Naive thymus-derived CD4-positive, alpha-beta T cell (primary cell): ENCODE data around the gene SHB. TPM values are rescaled to one million over a fixed set of nuclear protein-coding genes. Genes with fewer than 3 reads are reported as not detected.

ENCODE experiments used
- ATAC-seq: fragments of 150-1000 bp; cut with Tn5 transposase; 2 replicates; pipeline ENCODE4 v1.10.0; 2021; ENCODE audit warnings: mild to moderate bottlenecking, moderate library complexity
- CTCF ChIA-PET: fragments of 350-600 bp; sonication (Branson Sonifier 250); formaldehyde crosslinking; loops from one replicate; lab custom pipeline; 2021; ENCODE audit warnings: antibody characterized with exemption; lab: Charles Lee
- POLR2A ChIA-PET: fragments of 350-600 bp; sonication (Branson Sonifier 250); formaldehyde crosslinking; loops from one replicate; lab custom pipeline; 2021; ENCODE audit warnings: antibody characterized with exemption, inconsistent platforms; lab: Charles Lee
- DNase-seq, 9 donors: peaks; one replicate each; pipeline versions ENCODE4 v3.0.0 to v3.0.0-alpha.2; 2020 to 2022; ENCODE audit warnings: mixed read lengths in 1 of 9
- H3K27ac ChIP-seq: one replicate; pipeline ENCODE4 v1.7.0; 2013; ENCODE audit warnings: mild to moderate bottlenecking, low read depth, low read length, moderate library complexity
- H3K27me3 ChIP-seq, 2 donors: one replicate each; pipeline ENCODE4 v1.7.0; 2013; ENCODE audit warnings: low read length in 2 of 2, mild to moderate bottlenecking in 2 of 2, moderate library complexity in 2 of 2; ENCODE audit not compliant: control insufficient read depth in 2 of 2, insufficient read depth in 2 of 2
- H3K36me3 ChIP-seq, 3 experiments: 1 replicate in 2 of 3; 2 replicates in 1 of 3; pipeline ENCODE4 v1.7.0; 2013; ENCODE audit warnings: low read length in 3 of 3, mild to moderate bottlenecking in 3 of 3, moderate library complexity in 1 of 3; ENCODE audit not compliant: insufficient read depth in 3 of 3, control insufficient read depth in 2 of 3
- H3K4me1 ChIP-seq, 2 donors: one replicate each; pipeline ENCODE4 v1.7.0; 2013; ENCODE audit warnings: low read length in 2 of 2, mild to moderate bottlenecking in 2 of 2, moderate library complexity in 1 of 2; ENCODE audit not compliant: control insufficient read depth in 2 of 2, insufficient read depth in 2 of 2
- H3K4me3 ChIP-seq: 2 replicates; pipeline ENCODE4 v1.7.0; 2013; ENCODE audit warnings: mild to moderate bottlenecking, low read length
- H3K9me3 ChIP-seq, 3 experiments: 1 replicate in 2 of 3; 2 replicates in 1 of 3; pipeline ENCODE4 v1.7.0; 2013; ENCODE audit warnings: low read length in 3 of 3; ENCODE audit not compliant: control insufficient read depth in 2 of 3
- H3K27ac Mint-ChIP-seq, 9 donors: one replicate each; pipeline ENCODE4 v1.8.0; 2020 to 2022; ENCODE audit warnings: mixed read lengths in 9 of 9, mild to moderate bottlenecking in 8 of 9, moderate library complexity in 5 of 9, inconsistent platforms in 2 of 9
- H3K27me3 Mint-ChIP-seq, 5 donors: one replicate each; pipeline ENCODE4 v1.8.0; 2021 to 2022; ENCODE audit warnings: mixed read lengths in 5 of 5, mild to moderate bottlenecking in 1 of 5
- H3K36me3 Mint-ChIP-seq, 5 donors: one replicate each; pipeline ENCODE4 v1.8.0; 2020 to 2022; ENCODE audit warnings: mixed read lengths in 5 of 5, mild to moderate bottlenecking in 3 of 5, inconsistent platforms in 1 of 5
- H3K4me1 Mint-ChIP-seq, 7 donors: one replicate each; pipeline ENCODE4 v1.8.0; 2020 to 2022; ENCODE audit warnings: mixed read lengths in 7 of 7, mild to moderate bottlenecking in 3 of 7, inconsistent platforms in 1 of 7
- H3K4me3 Mint-ChIP-seq, 10 donors: one replicate each; pipeline ENCODE4 v1.8.0; 2020 to 2022; ENCODE audit warnings: mild to moderate bottlenecking in 10 of 10, mixed read lengths in 10 of 10, moderate library complexity in 6 of 10, inconsistent platforms in 2 of 10
- H3K9me3 Mint-ChIP-seq, 11 donors: one replicate each; pipeline ENCODE4 v1.8.0; 2020 to 2022; ENCODE audit warnings: mixed read lengths in 11 of 11, mild to moderate bottlenecking in 4 of 11, inconsistent platforms in 1 of 11, moderate library complexity in 1 of 11
- intact Hi-C, 2 donors: fragments of 100-400 bp; cut with micrococcal nuclease; formaldehyde crosslinking; loops; one replicate each; pipeline ENCODE4 v1.15.1; 2023
- polyA plus RNA-seq, 2 donors: library from polyadenylated mRNA; unstranded; fragments of 300-500 nt; fragmentation: Illumina TruSeq; gene quantifications; one replicate each; pipeline ENCODE4 v1.2.3, GENCODE V29; 2021
- total RNA-seq, 6 experiments: library from RNA in 5 of 6; stranded (reverse) in 5 of 6; gene quantifications; 1 replicate in 5 of 6; 2 replicates in 1 of 6; pipeline ENCODE4 v1.2.3 and lab custom pipeline; 2021 to 2026

The SHB gene
- total and polyA plus RNA-seq, 7 experiments from 2014 or later: 0.15 to 2.0 (median 0.68) TPM

DNA sequence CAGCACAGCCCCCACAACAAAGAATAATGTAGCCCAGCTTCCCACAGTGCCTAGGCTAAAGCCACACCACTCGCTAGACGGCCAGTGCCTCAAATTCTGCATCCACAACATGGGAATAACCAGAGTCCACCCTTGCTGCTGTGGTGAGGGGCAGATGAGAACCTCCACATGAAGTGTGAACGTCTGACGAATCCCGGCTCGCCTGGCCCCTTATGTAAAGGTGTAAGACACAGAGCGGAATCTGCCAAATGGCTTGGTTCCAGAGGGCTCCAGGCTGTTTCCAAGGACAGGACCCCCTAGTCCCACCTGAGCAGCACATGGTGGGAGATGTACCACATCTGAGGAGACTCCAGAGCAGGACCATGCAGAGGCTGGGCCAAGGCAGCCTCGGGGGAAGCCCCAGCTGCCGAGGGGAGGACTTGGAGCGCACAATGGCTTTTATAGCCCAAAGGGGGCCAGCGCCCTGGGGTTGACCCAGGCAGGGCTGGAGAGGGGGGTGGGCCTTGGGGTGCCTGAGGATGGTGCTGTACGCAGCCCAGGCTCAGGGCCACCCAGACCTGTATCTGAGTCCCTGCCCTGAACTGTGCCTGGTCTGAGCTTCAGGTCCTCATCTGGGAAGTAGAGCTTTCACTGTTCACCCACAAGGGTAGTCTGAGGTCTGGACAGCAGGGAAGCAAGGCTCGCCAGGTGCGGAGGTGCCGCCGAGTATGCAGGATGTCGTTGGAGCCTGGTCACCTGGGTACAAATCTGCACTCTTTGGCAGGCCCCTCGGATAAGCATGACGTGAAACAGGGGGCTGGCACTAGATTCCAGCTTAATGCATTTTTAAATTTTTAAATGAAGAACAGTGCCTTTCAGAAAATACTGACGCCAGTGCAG, 140.2 kb downstream of the SHB start:
- CTCF ChIA-PET: no interaction called here
- DNase-seq: no peak
- POLR2A ChIA-PET: no interaction called here

GRCh38 chr9:37927601-37928551, 141.2 kb downstream of the SHB start:
- no peaks in the 10 kb centered on the region for H3K36me3 ChIP-seq
- Mint-ChIP-seq H3K27me3 (no peaks in the 10 kb centered on the region), H3K9me3 (no peaks in the 10 kb centered on the region), H3K36me3 (no peaks in the 10 kb centered on the region), H3K27ac (no peak overlapping the region), H3K4me1 (peaks cover 0 to 3% (median 0%) of the 10 kb centered on the region in 7 donors), H3K4me3 (no peak overlapping the region)
- ChIA-PET POLR2A (no interaction called here), CTCF (no interaction called here)
- no peaks in the 10 kb centered on the region for H3K4me1 ChIP-seq
- H3K27ac ChIP-seq: no peak overlapping the region
- H3K27me3 ChIP-seq: no peaks in the 10 kb centered on the region
- intact Hi-C loops: no loop called here
- DNase-seq (no peak), ATAC-seq (no peak)
- H3K4me3 ChIP-seq: no peak overlapping the region
- no peaks in the 10 kb centered on the region for H3K9me3 ChIP-seq

More for the DNA sequence above, 140.2 kb downstream of the SHB start:
- H3K27me3 Mint-ChIP-seq: no peaks in the 10 kb centered on the region
- no peaks in the 10 kb centered on the region for H3K4me1 ChIP-seq
- no peak overlapping the region for H3K4me3 Mint-ChIP-seq
- no peak overlapping the region for H3K4me3 ChIP-seq
- no peak for ATAC-seq
- no peaks in the 10 kb centered on the region for H3K27me3 ChIP-seq
- H3K4me1 Mint-ChIP-seq: peaks cover 0 to 3% (median 0%) of the 10 kb centered on the region in 7 donors
- H3K9me3 Mint-ChIP-seq: no peaks in the 10 kb centered on the region
- no peaks in the 10 kb centered on the region for H3K36me3 Mint-ChIP-seq
- no peaks in the 10 kb centered on the region for H3K9me3 ChIP-seq
- no peak overlapping the region for H3K27ac Mint-ChIP-seq
- intact Hi-C loops: no loop called here
- no peaks in the 10 kb centered on the region for H3K36me3 ChIP-seq
- no peak overlapping the region for H3K27ac ChIP-seq

DNA sequence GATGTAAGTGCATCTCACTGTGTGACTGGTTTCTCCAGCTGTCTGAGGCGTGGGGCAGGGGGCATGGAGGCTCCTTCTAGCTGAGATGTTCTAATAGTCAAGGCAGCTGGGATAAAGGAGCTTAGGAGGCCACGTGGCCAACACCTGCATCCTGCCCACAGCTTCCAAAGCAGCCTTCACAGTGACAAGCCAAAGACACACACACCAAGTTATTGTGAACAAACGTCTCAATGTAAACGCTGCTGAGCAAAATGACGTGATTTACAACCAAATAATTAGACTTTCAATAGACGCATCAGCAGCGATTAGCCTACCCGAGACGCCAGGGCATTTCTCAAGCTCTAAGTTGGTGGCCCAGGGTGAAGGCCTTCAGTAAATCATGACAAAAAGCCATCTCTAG, 141.9 kb downstream of the SHB start:
- DNase-seq (no peak), ATAC-seq (no peak)
- Mint-ChIP-seq H3K27me3 (no peaks in the 10 kb centered on the region), H3K27ac (no peak overlapping the region), H3K4me1 (peaks cover 0 to 3% (median 0%) of the 10 kb centered on the region in 7 donors), H3K4me3 (no peak overlapping the region), H3K9me3 (no peaks in the 10 kb centered on the region), H3K36me3 (no peaks in the 10 kb centered on the region)
- no peaks in the 10 kb centered on the region for H3K36me3 ChIP-seq
- H3K4me3 ChIP-seq: no peak overlapping the region
- H3K9me3 ChIP-seq: no peaks in the 10 kb centered on the region
- intact Hi-C loops: no loop called here
- H3K27me3 ChIP-seq: no peaks in the 10 kb centered on the region
- ChIA-PET POLR2A (no interaction called here), CTCF (no interaction called here)
- no peak overlapping the region for H3K27ac ChIP-seq
- H3K4me1 ChIP-seq: no peaks in the 10 kb centered on the region

GRCh38 chr9:37926737-37927118, 142.3 kb downstream of the SHB start:
- DNase-seq (no peak), ATAC-seq (no peak)
- Mint-ChIP-seq H3K36me3 (no peaks in the 10 kb centered on the region), H3K9me3 (no peaks in the 10 kb centered on the region), H3K27me3 (no peaks in the 10 kb centered on the region), H3K4me3 (no peak overlapping the region), H3K27ac (no peak overlapping the region), H3K4me1 (peaks cover 0 to 3% (median 0%) of the 10 kb centered on the region in 7 donors)
- no peaks in the 10 kb centered on the region for H3K9me3 ChIP-seq
- H3K4me3 ChIP-seq: no peak overlapping the region
- H3K27me3 ChIP-seq: no peaks in the 10 kb centered on the region
- no peaks in the 10 kb centered on the region for H3K4me1 ChIP-seq
- no peak overlapping the region for H3K27ac ChIP-seq
- ChIA-PET POLR2A (no interaction called here), CTCF (no interaction called here)
- H3K36me3 ChIP-seq: no peaks in the 10 kb centered on the region
- intact Hi-C loops: no loop called here

DNA sequence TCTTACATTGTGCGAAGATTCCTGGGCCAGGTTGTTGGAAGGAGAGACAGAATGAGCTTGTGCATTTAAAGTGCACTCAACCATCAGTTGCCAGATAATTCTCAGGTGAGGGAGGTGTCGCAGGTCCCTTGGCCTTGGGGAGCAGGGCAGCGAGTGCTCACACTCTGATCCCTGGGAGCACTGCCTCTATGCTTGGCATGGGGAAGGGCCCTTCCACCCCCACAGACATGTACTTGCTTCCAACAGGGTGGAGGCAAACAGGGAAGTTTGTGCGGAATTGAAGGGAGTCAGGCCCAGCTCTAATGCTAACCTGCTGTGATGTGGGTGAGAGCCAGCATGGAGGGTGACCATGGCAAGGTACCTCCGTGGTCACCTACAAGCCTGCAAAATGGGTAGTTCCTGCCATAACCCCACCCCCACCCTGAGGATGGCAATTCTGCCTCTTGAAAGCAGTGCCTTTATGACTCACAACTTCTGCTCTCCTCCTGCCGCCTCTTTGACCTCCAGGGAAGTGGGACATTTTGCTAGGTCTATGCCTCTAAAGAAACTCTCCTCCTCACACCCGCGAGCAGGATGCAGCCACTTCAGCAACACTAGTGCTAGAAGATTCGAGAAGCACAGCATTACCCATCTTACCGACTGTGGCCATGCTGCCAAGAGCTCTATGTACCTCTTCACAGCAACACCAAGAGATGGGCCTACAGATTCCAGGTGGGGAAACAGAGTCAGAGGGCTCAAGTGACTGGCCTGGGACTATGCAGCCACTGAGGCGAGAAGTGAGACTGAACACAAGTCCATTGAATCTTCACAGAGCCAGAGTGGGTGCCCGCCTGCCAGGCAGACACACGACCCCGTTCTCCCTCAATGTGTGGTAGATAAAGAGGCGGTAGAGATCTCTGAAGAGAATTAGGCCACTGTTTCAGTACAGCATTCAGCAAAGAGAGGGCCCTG, 143.0 kb downstream of the SHB start:
- Histone ChIP-seq H3K27me3 (no peaks in the 10 kb centered on the region), H3K36me3 (no peaks in the 10 kb centered on the region), H3K9me3 (no peaks in the 10 kb centered on the region), H3K27ac (no peak overlapping the region), H3K4me1 (no peaks in the 10 kb centered on the region), H3K4me3 (no peak overlapping the region)
- POLR2A ChIA-PET: no interaction called here
- no peak for ATAC-seq
- no peak overlapping the region for H3K4me3 Mint-ChIP-seq
- intact Hi-C loops: no loop called here
- H3K27ac Mint-ChIP-seq: no peak overlapping the region
- CTCF ChIA-PET: no interaction called here
- H3K9me3 Mint-ChIP-seq: no peaks in the 10 kb centered on the region
- H3K27me3 Mint-ChIP-seq: no peaks in the 10 kb centered on the region
- H3K36me3 Mint-ChIP-seq: no peaks in the 10 kb centered on the region
- no peak for DNase-seq
- H3K4me1 Mint-ChIP-seq: peaks cover 0 to 3% (median 0%) of the 10 kb centered on the region in 7 donors

- H3K4me3 Mint-ChIP-seq: no peak overlapping the region
- H3K9me3 ChIP-seq: no peaks in the 10 kb centered on the region
- no peaks in the 10 kb centered on the region for H3K27me3 Mint-ChIP-seq
- H3K27me3 ChIP-seq: no peaks in the 10 kb centered on the region
- H3K27ac Mint-ChIP-seq: no peak overlapping the region
- ChIA-PET POLR2A (no interaction called here), CTCF (interaction anchor here (0.5 to 0.7 kb wide), 2 partner anchors 94 to 327 kb away, joined by 3 to 4 read pairs; no protein-coding TSS in a partner anchor)
- H3K9me3 Mint-ChIP-seq: no peaks in the 10 kb centered on the region
- no peak overlapping the region for H3K27ac ChIP-seq
- H3K36me3 ChIP-seq: no peaks in the 10 kb centered on the region
- intact Hi-C loops: no loop called here
- no peak for ATAC-seq
- H3K36me3 Mint-ChIP-seq: no peaks in the 10 kb centered on the region
- no peak overlapping the region for H3K4me3 ChIP-seq
- no peaks in the 10 kb centered on the region for H3K4me1 ChIP-seq
- DNase-seq: no peak
- peaks cover 0 to 3% (median 0%) of the 10 kb centered on the region in 7 donors for H3K4me1 Mint-ChIP-seq
Measured at GRCh38 chr9:37925006-37925405, 144.0 kb downstream of the SHB start.
